Measurements from ENCODE around the gene GPR161. TPM values are rescaled to one million over a fixed set of nuclear protein-coding genes. Genes with fewer than 3 reads are reported as not detected.

GPR161 gene
- total RNA-seq, 1 donor from 2014 or later: 2.8 TPM

GRCh38 chr1:168084396-168085231 is 52.1 kb downstream of the GPR161 start:
- no peaks in the 10 kb centered on the region for H3K36me3 ChIP-seq
- H3K9me3 ChIP-seq (replicated peaks): no peaks in the 10 kb centered on the region
- no peaks in the 10 kb centered on the region for H3K27me3 ChIP-seq (ENCODE audit: low read depth)
- peaks cover 64% of the 10 kb centered on the region for H3K4me1 ChIP-seq
- peak; percentile 64 for DNase-seq
- TF ChIP-seq CTCF (IDR thresholded peaks at IDR 0.05; ENCODE audit: borderline replicate concordance): peak; percentile 85
- H3K27ac ChIP-seq (replicated peaks): peak overlapping the region; percentile 78
- H3K4me3 ChIP-seq: peak overlapping the region; percentile 29
- intact Hi-C loops (cut with micrococcal nuclease): no loop called here

GRCh38 chr1:168083456-168084325 is 53.0 kb downstream of the GPR161 start:
- no peak for TF ChIP-seq CTCF (IDR thresholded peaks at IDR 0.05; ENCODE audit: borderline replicate concordance)
- peaks cover under 1% of the 10 kb centered on the region for H3K36me3 ChIP-seq
- H3K27me3 ChIP-seq (ENCODE audit: low read depth): no peaks in the 10 kb centered on the region
- DNase-seq: no peak
- intact Hi-C loops (cut with micrococcal nuclease): no loop called here
- H3K4me3 ChIP-seq: no peak overlapping the region
- no peaks in the 10 kb centered on the region for H3K9me3 ChIP-seq (replicated peaks)
- peak overlapping the region; percentile 78 for H3K27ac ChIP-seq (replicated peaks)
- peaks cover 71% of the 10 kb centered on the region for H3K4me1 ChIP-seq

- Histone ChIP-seq H3K36me3 (peaks cover 15% of the 10 kb centered on the region), H3K27me3 (ENCODE audit: low read depth) (no peaks in the 10 kb centered on the region), H3K27ac (replicated peaks) (peak overlapping the region; percentile 80), H3K4me1 (peaks cover 71% of the 10 kb centered on the region), H3K4me3 (no peak overlapping the region), H3K9me3 (replicated peaks) (no peaks in the 10 kb centered on the region)
- intact Hi-C loops (cut with micrococcal nuclease): no loop called here
- peak; percentile 89 for TF ChIP-seq CTCF (IDR thresholded peaks at IDR 0.05; ENCODE audit: borderline replicate concordance)
- peak; percentile 59 for DNase-seq
These were observed 54.5 kb downstream of the GPR161 start for GRCh38 chr1:168082008-168082876.

- peaks cover 69% of the 10 kb centered on the region for H3K4me1 ChIP-seq
- H3K27ac ChIP-seq (replicated peaks): peak overlapping the region; percentile 80
- no peak overlapping the region for H3K4me3 ChIP-seq
- no peaks in the 10 kb centered on the region for H3K9me3 ChIP-seq (replicated peaks)
- intact Hi-C loops (cut with micrococcal nuclease): no loop called here
- no peak for TF ChIP-seq CTCF (IDR thresholded peaks at IDR 0.05; ENCODE audit: borderline replicate concordance)
- DNase-seq: no peak
- H3K36me3 ChIP-seq: peaks cover 23% of the 10 kb centered on the region
- H3K27me3 ChIP-seq (ENCODE audit: low read depth): no peaks in the 10 kb centered on the region
These were observed 55.2 kb downstream of the GPR161 start for GRCh38 chr1:168081373-168082007.

All from left ventricle myocardium inferior (tissue), 1 donor.